M059J (cell line): Measurements from ENCODE around the gene CLTCL1. TPM values are rescaled to one million over a fixed set of nuclear protein-coding genes. Genes with fewer than 3 reads are reported as not detected.

ENCODE experiments used
- DNase-seq: peaks from one replicate; pipeline ENCODE4 v3.0.0-alpha.2; 2012; ENCODE audit warnings: low read depth
- total RNA-seq: library from RNA; depleted of rRNA; stranded (reverse); fragments of >200 nt; shearing (Covaris generic); gene quantifications from 2 replicates; pipeline ENCODE4 v1.2.3, GENCODE V29; 2014; rRNA removed

CLTCL1 gene
- total RNA-seq, 1 experiment from 2014 or later, result 5.8 TPM

GRCh38 chr22:19132153-19132552 is 159.4 kb downstream of the CLTCL1 start:
- DNase-seq, result no peak

- no peak for DNase-seq
These were observed 159.9 kb downstream of the CLTCL1 start for GRCh38 chr22:19131685-19132015.

DNA sequence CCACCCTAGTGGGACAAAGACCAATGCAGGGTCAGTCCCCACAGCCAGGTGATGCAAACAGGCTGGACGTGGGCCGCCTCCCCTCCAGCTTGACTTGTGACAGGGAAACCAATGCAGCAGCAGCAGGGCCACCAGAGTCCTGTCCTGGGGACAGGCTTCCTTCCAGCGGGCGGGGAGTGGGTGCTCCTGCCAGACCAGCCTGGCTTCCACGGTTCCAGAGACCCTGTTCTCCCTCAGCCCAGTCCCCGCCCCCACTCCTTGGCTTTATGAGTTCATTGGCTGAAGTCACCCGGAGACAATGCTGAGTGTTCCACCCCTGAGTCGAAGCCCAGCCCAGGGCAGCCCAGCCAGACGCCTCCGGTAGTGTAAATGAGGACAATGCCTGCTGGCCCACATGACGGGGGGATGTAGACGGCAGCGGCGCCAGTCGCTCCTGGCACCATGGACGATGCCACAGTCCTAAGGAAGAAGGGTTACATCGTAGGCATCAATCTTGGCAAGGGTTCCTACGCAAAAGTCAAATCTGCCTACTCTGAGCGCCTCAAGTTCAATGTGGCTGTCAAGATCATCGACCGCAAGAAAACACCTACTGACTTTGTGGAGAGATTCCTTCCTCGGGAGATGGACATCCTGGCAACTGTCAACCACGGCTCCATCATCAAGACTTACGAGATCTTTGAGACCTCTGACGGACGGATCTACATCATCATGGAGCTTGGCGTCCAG is 160.4 kb downstream of the CLTCL1 start, which contains the start of gene TSSK2:
TSS of gene TSSK2 (plus strand) at position 350 of the 726 bp plus-strand sequence. CDS start at position 442, 92 bp downstream.
- DNase-seq, result no peak

- no peak for DNase-seq
These were observed 161.6 kb downstream of the CLTCL1 start for GRCh38 chr22:19129871-19130270.

Other genes starting within 250 kb of the CLTCL1 start
- gene DGCR2, start 169.3 kb downstream of the CLTCL1 start, total RNA-seq, result 33.7 and 34.3 TPM in 2 replicates
- gene TSSK2, start 160.4 kb downstream of the CLTCL1 start, total RNA-seq, result not detected in 2 replicates
- gene ESS2, start 147.1 kb downstream of the CLTCL1 start, total RNA-seq, result 15.8 and 17.3 TPM in 2 replicates
- gene GSC2, start 141.4 kb downstream of the CLTCL1 start, total RNA-seq, result not detected in 2 replicates
- 109 and 121 TPM in 2 replicates for gene SLC25A1, start 113.0 kb downstream of the CLTCL1 start, total RNA-seq
- 17.1 and 21.5 TPM in 2 replicates for gene HIRA, start 140.0 kb upstream of the CLTCL1 start, total RNA-seq
- 44.4 and 50.4 TPM in 2 replicates for gene MRPL40, start 140.8 kb upstream of the CLTCL1 start, total RNA-seq
- gene C22orf39, start 156.0 kb upstream of the CLTCL1 start, total RNA-seq, result 24.2 and 29.6 TPM in 2 replicates
- gene UFD1, start 187.5 kb upstream of the CLTCL1 start, total RNA-seq, result 71.4 and 88.6 TPM in 2 replicates
- 26.1 and 32.2 TPM in 2 replicates for gene CDC45, start 188.2 kb upstream of the CLTCL1 start, total RNA-seq
- not detected in 2 replicates for gene CLDN5, start 232.7 kb upstream of the CLTCL1 start, total RNA-seq